NB4 (cell line): Measurements from ENCODE around the gene BAK1.

ENCODE experiments used
- MYC ChIP-seq: IDR thresholded peaks from 2 replicates; pipeline ENCODE4 v1.6.1; 2011; ENCODE audit warnings: low read depth, low read length
- TF ChIP-seq, protein P1 (sequence below): IDR thresholded peaks from one replicate; pipeline ENCODE4 v1.5.1; 2012; ENCODE audit warnings: low read depth, low read length

DNA sequence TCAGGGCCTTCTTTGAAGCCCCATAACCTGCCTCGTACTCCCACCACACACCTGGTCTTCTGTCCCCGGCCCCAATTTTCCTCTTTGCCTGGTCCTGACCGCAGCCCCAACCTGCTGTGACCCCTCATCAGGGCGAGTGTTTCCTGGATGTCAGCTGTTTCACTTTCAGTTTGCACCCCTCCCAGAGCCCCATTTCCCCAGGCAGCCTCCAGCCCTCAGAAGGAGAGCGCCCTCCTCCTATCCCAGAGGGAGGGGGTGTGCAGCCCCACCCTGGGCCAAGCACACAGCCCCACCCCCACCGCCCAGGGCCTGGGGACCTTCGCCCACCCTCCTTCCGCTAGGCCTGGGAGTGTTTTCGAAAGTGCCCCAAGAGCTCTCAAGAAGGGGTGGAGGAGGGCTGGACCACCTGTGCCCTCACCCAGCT is 1.5 kb downstream of the BAK1 start:
- TF ChIP-seq, protein P1, sequence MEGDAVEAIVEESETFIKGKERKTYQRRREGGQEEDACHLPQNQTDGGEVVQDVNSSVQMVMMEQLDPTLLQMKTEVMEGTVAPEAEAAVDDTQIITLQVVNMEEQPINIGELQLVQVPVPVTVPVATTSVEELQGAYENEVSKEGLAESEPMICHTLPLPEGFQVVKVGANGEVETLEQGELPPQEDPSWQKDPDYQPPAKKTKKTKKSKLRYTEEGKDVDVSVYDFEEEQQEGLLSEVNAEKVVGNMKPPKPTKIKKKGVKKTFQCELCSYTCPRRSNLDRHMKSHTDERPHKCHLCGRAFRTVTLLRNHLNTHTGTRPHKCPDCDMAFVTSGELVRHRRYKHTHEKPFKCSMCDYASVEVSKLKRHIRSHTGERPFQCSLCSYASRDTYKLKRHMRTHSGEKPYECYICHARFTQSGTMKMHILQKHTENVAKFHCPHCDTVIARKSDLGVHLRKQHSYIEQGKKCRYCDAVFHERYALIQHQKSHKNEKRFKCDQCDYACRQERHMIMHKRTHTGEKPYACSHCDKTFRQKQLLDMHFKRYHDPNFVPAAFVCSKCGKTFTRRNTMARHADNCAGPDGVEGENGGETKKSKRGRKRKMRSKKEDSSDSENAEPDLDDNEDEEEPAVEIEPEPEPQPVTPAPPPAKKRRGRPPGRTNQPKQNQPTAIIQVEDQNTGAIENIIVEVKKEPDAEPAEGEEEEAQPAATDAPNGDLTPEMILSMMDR, result no peak
- TF ChIP-seq MYC, result no peak
